Measurements from ENCODE around the gene GABARAPL2.

- TF ChIP-seq CTCF (optimal IDR thresholded peaks at IDR 0.05 in 1 of 3, IDR thresholded peaks at IDR 0.05 in 1 of 3, conservative IDR thresholded peaks at IDR 0.05 in 1 of 3; ENCODE audit: extremely low read depth in 1 of 3, insufficient read depth in 2 of 3, low read length in 3 of 3) (no peak), EZH2 (IDR thresholded peaks at IDR 0.05; ENCODE audit: low read length) (no peak)
Observed at GRCh38 chr16:75570396-75571065, 4.4 kb downstream of the GABARAPL2 start.

Measured in keratinocyte (primary cell).